Panc1 (cell line): ENCODE results near the gene LRP5.

Experiments
- CTCF ChIP-seq: fragments of 450-650 bp; IDR thresholded peaks from 2 replicates; pipeline ENCODE4 v1.5.1; 2017; ENCODE audit warnings: mild to moderate bottlenecking
- POLR2AphosphoS5 ChIP-seq: IDR thresholded peaks from 2 replicates; pipeline ENCODE4 v1.6.1; 2012; ENCODE audit warnings: mild to moderate bottlenecking, low read depth, low read length, moderate library complexity
- REST ChIP-seq, 2 experiments: IDR thresholded peaks; 2 replicates each; pipeline ENCODE4 v1.6.1; 2011 to 2012; ENCODE audit warnings: low read depth in 2 of 2, control low read depth in 1 of 2, low read length in 1 of 2, mild to moderate bottlenecking in 1 of 2, moderate library complexity in 1 of 2; ENCODE audit not compliant: insufficient read depth in 1 of 2
- SIN3A ChIP-seq: IDR thresholded peaks from 2 replicates; pipeline ENCODE4 v1.6.1; 2012; ENCODE audit warnings: low read depth, mild to moderate bottlenecking, low read length, moderate library complexity, borderline replicate concordance; ENCODE audit not compliant: insufficient read depth
- TCF7L2 ChIP-seq: IDR thresholded peaks from 2 replicates; pipeline ENCODE4 v1.6.1; 2011; ENCODE audit warnings: mild to moderate bottlenecking, low read depth, low read length, inconsistent platforms

DNA sequence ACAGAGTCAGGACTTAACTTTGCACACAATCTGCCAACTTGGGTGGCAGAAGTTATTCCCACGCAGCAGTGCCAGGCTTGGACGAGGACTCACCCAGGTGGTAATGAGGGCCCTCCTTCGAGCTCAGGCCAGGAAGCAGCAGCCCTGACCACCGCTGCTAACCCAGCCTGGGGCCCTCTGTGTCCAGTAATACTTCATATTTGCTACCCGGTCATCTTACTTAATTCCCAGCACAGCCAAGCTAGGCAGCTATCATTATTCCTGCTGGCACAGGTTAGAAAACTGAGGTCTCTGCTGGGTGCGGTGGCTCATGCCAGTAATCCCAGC lies 15.4 kb upstream of the LRP5 start:
- no peak for TF ChIP-seq CTCF
- TF ChIP-seq POLR2AphosphoS5: no peak
- TF ChIP-seq TCF7L2: no peak
- TF ChIP-seq REST (IDR thresholded peaks at IDR 0.05; ENCODE audit: insufficient read depth in 1 of 2, low read depth in 2 of 2, low read length in 1 of 2): no peak
- no peak for TF ChIP-seq SIN3A
